ENCODE results near the gene CDK17.
A peak's percentile ranks its signal among the peaks of the same experiment; 100 is the strongest.
"Not testable (repeated sequence)": the region's sequence is repeated elsewhere in the genome, so short reads cannot be mapped to it uniquely, and the experiment has no call there.

The CDK17 gene

DNA sequence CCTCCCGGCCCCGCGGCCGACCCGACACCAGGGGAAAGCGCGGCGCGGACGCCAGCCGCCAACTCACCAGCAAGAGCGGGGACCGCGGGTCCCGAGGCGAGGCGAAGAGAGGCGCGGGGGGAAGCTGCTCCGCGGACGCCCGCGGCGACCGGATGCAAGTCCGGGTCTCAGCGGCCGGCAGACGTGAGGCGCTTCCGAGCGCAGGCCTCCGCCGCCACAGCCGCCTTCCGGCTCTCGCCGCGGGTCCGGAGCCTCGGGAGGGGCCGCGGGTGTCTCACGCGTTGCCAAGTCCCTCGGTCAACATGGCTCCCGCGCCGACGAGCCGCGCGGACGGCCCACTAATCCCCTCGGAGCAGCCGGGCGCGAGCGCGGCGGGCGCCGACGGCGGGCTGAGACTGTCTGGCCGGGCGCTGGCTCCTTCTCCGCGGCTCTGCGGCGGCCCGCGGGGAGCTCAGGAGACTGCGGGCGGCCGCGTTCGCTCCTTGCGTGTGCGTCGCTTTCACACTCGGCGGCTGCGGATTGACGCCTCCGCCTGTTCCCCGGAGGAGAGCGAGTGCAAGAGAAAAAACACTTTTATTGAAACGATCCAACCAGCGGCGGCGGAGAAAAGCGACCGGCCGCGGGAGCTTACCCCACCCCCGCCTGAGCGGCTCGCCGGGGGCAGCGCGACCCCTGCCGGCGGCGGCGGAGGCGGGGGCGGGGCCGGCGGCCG, at the start of gene CDK17:
Gene CDK17 (minus strand): TSS at position 521 of the 712 bp plus-strand sequence. CDS start 65,603 bp downstream, outside the sequence.
- DNase-seq: peak; percentile 87

- no peak for DNase-seq
Measured at GRCh38 chr12:96448300-96448699, 48.1 kb upstream of the CDK17 start.

GRCh38 chr12:96447256-96447655, 47.0 kb upstream of the CDK17 start:
- no peak for DNase-seq

DNA sequence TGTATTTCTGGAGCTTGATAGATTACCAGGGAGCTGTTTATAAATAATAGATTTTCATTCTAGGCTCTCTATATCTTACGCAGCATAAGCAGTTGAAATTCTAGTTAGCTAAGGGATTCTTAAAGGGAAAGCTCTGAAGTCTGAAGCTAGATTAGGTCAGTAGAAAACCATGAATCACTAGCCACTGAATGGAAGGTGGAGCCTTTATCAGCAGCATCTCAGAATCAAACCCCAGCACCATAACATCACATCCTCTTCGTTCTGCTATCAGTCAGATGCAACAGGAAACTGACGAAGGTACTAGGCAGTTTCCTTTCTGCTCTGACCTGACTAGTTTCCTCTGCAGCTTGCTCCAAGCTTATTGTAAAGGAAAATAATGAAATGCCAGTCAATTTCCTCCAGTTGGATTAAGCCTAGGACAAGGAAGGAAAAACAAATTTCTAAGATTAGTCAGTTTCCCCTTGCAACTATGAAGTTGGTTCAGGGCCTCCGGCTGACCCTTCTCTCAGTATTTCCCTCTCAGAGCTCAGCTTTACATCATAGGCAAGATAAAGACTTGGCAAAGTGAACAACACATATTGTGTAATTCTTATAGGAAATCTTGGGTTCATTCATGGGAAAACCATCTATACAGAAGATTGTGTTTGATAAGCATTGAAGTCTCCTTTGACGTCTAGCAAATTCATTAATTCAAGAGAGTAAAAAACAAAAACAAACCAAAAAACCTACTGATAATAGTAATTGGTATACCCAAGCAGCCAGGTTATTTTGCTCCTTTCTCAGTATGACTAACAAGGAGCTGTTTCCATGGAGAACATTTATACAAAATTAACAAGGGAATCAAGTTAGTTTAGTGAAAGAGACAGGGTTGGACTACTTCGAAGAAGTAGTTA, 45.7 kb upstream of the CDK17 start:
- DNase-seq: peak; percentile 32

DNA sequence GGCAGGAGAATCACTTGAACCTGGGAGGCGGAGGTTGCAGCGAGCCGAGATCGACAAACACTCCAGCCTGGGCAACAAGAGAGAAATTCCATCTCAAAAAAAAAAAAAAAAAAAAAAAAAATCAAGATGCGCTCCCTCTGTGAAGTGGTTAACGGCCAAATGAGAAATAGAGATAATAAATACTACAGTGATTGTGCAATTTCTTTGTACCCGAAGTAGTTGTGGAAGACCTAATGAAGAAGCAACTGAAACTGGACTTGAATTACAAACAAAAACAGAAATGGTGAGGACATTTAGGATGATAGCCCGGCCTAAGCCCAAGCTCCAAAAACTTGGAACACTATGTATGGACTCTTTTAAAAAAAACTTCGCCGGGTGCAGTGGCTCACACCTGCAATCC, 44.2 kb upstream of the CDK17 start:
- DNase-seq: no peak

GRCh38 chr12:96442906-96443305, 42.7 kb upstream of the CDK17 start:
- DNase-seq: no peak

DNA sequence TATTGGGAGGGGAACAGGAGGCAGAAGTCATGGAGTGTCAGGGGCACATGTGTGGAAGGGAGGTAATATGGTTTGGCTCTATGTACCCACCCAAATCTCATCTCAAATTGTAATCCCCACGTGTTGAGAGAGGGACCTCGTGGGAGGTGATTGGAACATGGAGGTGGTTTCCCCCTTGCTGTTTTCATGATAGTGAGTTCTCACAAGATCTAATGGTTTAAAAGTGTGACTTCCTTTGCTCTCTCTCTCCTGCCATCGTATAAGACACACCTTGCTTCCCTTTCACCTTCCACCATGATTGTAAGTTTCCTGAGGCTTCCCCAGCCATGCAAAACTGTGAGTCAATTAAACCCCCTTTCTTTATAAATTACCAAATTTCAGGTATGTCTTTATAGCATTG, 41.6 kb upstream of the CDK17 start:
- no peak for DNase-seq

GRCh38 chr12:96438330-96438729, 38.1 kb upstream of the CDK17 start:
- no peak for DNase-seq

GRCh38 chr12:96437171-96437445, 36.9 kb upstream of the CDK17 start:
- DNase-seq: no peak

DNA sequence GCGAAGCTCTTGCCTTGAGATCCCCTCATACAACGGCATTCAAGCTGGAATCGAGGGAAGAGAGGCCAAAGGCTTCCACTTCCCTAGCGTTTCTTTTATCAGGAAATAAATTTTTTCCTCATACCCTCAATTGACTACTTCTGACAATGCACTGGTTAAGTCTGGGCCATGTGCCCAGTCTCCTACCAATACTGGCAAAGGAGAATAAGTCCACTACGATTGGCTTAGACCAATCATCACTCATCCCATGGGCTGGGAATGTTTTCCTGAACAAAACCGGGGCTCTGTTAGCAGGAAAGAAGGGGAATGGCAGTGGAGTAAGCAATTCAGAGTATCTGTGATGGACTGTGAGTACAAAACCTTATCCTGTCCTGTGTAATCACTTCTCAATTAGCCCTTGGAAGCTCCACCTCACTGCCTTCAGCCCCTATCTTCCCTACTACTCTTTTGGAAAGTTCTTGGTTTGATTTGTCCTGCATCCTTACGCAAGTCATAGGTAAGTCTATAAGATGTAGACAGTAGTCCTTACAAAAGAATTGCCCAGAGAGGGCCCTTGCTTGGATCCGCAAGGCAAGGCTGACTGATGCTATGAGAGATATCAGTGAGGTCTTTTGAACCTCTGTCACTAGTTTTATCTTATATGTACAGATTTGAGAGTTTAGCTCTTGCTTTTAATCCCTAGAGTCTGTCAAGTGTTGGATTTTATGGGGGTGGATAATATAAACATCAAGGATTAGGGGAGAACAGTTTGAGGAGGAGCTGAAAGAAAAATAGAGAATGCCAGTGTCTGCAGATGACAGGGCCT, 36.3 kb upstream of the CDK17 start:
- DNase-seq: no peak

DNA sequence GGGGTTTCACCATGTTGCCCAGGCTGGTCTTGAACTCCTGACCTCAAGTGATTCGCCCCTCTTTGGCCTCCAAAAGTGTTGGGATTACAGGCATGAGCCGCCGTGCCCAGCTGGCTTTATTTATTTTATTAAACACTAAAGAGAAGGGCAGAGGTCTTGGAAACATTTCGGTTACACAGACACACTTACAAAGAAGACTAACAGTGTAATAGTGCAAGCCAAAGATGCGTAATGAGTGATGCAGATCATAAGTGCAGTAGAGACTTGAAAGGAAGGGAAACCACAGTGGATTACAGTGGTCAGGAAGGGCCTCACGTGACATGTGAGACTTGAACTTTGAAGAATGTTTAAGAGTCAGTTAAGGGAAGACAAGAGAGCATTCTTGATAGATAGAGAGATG, 33.9 kb upstream of the CDK17 start:
- peak; percentile 49 for DNase-seq

GRCh38 chr12:96432496-96433321, 32.5 kb upstream of the CDK17 start:
- not testable (repeated sequence) for DNase-seq

DNA sequence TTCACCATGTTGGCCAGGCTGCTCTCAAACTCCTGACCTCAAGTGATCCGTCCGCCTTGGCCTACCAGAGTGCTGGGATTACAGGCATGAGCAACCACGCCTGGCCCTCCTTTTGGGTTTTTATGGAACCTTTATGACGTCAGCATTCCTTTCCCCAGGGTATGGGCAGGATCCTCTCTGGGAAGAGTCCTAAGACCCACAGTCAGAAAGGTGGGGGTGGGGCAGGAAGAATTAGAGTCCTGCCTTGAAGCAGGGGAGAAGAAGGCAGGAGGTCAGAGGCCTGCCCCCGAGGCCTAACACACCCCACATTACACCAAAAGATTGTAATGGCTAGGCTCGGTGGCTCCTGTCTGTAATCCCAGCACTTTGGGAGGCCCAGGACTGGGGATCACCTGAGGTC, 30.8 kb upstream of the CDK17 start:
- DNase-seq: no peak

GRCh38 chr12:96427269-96427729, 27.1 kb upstream of the CDK17 start:
- no peak for DNase-seq

- no peak for DNase-seq
Measured at GRCh38 chr12:96425951-96426350, 25.7 kb upstream of the CDK17 start.

- no peak for DNase-seq
Measured at GRCh38 chr12:96425321-96425720, 25.1 kb upstream of the CDK17 start.

DNA sequence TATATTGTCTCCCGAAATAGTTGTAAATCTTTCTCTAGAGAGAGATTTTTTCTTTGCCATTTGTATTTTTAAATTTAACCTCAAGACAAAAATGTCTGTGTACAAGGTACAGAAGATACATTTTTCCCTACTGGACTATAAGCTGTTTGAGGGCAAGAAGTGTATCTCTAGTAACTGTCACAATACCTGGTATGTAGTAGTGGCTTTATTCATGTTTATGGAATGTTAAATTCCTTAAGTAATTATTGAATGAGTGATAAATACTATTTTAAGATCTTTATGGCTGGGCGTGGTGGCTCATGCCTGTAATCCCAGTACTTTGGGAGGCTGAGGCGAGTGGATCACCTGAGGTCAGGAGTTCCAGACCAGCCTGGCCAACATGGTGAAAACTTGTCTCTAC, 24.4 kb upstream of the CDK17 start:
- DNase-seq: no peak

- DNase-seq: no peak
Measured at GRCh38 chr12:96422192-96422591, 22.0 kb upstream of the CDK17 start.

DNA sequence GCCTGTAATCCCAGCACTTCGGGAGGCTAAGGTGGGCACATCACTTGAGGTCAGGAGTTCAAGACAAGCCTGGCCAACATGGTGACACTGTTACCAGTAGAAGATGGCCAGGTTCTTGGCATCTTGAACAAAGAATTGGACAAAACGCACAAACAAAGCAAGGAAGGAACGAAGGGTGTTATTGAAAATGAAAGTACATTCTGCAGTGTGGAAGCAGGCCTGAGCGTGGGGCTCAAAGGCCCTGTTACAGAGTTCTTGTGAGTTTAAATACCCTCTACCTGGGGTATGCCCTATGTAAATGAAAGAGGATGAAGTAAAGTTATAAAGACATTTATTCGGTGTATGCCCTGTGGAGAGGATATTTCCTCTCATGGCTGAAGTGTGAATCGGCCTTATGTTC, 20.8 kb upstream of the CDK17 start:
- DNase-seq: peak; percentile 19

DNA sequence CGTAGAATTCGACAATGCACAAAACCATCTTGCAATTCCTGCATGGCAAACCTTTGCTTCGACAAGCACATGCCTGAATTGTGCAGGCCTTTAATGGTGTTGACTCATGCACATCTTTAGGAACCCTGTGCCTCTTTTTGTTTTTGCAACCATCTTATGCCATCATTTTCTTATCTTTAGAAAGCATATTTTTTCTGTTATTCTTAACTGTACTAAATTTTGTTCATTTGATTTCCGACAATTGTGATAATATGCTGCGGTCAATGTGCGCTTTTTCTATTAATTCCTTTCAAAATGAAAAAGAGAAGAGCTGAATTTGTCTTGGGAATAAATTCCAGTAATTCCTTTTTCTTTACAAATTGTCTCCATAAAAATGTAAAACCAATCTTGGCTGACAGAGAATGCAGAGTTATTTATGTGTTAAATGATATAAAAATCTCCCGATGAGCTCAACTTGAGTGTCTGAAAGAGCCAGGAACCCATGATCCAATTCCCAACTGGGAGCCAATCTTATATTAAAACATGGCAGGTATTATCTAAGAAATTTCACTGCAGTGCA, 20.1 kb upstream of the CDK17 start:
- DNase-seq: no peak

- DNase-seq: no peak
Measured at GRCh38 chr12:96419576-96420276, 19.5 kb upstream of the CDK17 start.

DNA sequence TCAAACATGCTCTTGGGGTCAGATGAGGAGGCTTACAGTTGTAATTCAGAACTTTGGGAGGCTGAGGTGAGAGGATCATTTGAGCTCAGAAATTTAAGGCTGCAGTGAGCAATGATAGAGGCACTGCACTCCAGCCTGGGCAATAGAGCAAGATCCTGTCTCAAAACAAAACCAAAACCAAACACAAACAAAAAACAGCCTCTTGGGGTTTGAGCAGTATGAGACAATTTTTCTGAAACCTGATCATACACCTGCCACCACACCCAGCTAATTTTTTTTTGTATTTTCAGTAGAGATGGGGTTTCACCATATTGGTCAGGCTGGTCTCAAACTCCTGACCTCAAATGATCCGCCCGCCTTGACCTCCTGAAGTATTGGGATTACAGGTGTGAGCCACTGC, 17.4 kb upstream of the CDK17 start:
- not testable (repeated sequence) for DNase-seq
